Astrocyte (in vitro differentiated cells and primary cell): ENCODE results near the gene SFTPB.

Experiments used
- CTCF ChIP-seq: IDR thresholded peaks from 2 replicates; pipeline ENCODE4 v1.5.1; 2011; ENCODE audit warnings: low read depth, mild to moderate bottlenecking, inconsistent platforms, low read length, moderate library complexity; ENCODE audit not compliant: insufficient read depth
- EZH2 ChIP-seq: IDR thresholded peaks from 2 replicates; pipeline ENCODE4 v1.6.1; 2012; ENCODE audit warnings: mild to moderate bottlenecking, low read length, inconsistent platforms; ENCODE audit not compliant: insufficient read depth

DNA sequence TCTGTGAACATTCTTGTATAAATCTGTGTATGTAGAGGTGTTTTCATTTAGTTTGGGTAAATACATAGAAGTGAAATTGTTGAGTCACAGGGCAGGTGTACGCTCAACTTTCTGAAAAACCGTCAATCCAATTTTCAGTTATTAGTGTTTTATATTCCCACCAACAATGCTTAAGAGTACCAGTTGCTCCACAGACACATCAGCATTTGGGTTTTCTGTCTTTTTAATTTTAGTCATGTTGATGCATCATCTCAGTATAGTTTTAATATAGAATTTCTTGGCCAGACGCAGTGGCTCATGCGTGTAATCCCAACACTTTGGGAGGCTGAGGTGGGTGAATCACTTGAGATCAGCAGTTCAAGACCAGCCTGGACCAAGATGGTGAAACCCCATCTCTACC, 22.9 kb upstream of the SFTPB start:
- TF ChIP-seq EZH2: no peak
- TF ChIP-seq CTCF: no peak
